Breast epithelium (tissue), 4 donors: ENCODE data around the gene HMCN2. TPM values are rescaled to one million over a fixed set of nuclear protein-coding genes. Genes with fewer than 3 reads are reported as not detected.

Experiments used
- DNase-seq, 2 donors: peaks; one replicate each; pipeline ENCODE4 v3.0.0-alpha.2; 2019; ENCODE audit warnings: low spot score in 2 of 2
- H3K27ac ChIP-seq, 2 donors: fragments of 200-600 bp; sonication (generic) in 1 of 2; one replicate each; pipeline ENCODE4 v1.5.1; 2016 to 2019; ENCODE audit warnings: mild to moderate bottlenecking in 1 of 2
- H3K27me3 ChIP-seq, 2 donors: fragments of 200-600 bp; sonication (generic) in 1 of 2; one replicate each; pipeline versions ENCODE4 v1.5.1 to v1.6.0; 2017 to 2019; ENCODE audit warnings: control low read depth in 1 of 2, mild to moderate bottlenecking in 1 of 2
- H3K36me3 ChIP-seq: fragments of 200-600 bp; one replicate; pipeline ENCODE4 v1.5.1; 2019
- H3K4me1 ChIP-seq, 2 donors: fragments of 200-600 bp; sonication (generic); one replicate each; pipeline ENCODE4 v1.5.1; 2016 to 2019; ENCODE audit warnings: control low read depth in 1 of 2
- H3K4me3 ChIP-seq, 3 donors: fragments of 200-600 bp; sonication (generic); 1 replicate in 2 of 3; 2 replicates in 1 of 3; pipeline ENCODE4 v1.5.1; 2016 to 2019; ENCODE audit warnings: mild to moderate bottlenecking in 3 of 3, moderate library complexity in 2 of 3
- H3K9me3 ChIP-seq, 2 donors: fragments of 200-600 bp; sonication (generic) in 1 of 2; one replicate each; pipeline ENCODE4 v1.5.1; 2016 to 2019; ENCODE audit warnings: control low read depth in 1 of 2
- POLR2A ChIP-seq: fragments of 450-650 bp; IDR thresholded peaks from one replicate; pipeline ENCODE4 v1.6.1; 2016; ENCODE audit warnings: antibody characterized with exemption, mild to moderate bottlenecking, moderate library complexity
- POLR2AphosphoS5 ChIP-seq, 3 donors: sonication (generic); formaldehyde crosslinking; IDR thresholded peaks; one replicate each; pipeline ENCODE4 v1.6.1; 2017; ENCODE audit warnings: antibody characterized with exemption in 3 of 3
- intact Hi-C: fragments of 100-400 bp; cut with DNase I; formaldehyde crosslinking; loops from one replicate; pipeline ENCODE4 v1.15.1; 2023; ENCODE audit warnings: low total_unique reads
- total RNA-seq, 3 donors: library from RNA; depleted of rRNA; stranded (reverse); fragments of >200 nt; gene quantifications; one replicate each; pipeline ENCODE4 v1.1.0, GENCODE V29; 2016
- TF ChIP-seq, protein P1 (sequence below), 3 donors: fragments of 450-650 bp; IDR thresholded peaks; one replicate each; pipeline ENCODE4 v1.5.1; 2016 to 2017; ENCODE audit warnings: antibody characterized with exemption in 3 of 3, mild to moderate bottlenecking in 3 of 3, moderate library complexity in 3 of 3

The HMCN2 gene
- total RNA-seq, 3 donors from 2014 or later, result 0.29 to 3.8 (median 0.98) TPM

DNA sequence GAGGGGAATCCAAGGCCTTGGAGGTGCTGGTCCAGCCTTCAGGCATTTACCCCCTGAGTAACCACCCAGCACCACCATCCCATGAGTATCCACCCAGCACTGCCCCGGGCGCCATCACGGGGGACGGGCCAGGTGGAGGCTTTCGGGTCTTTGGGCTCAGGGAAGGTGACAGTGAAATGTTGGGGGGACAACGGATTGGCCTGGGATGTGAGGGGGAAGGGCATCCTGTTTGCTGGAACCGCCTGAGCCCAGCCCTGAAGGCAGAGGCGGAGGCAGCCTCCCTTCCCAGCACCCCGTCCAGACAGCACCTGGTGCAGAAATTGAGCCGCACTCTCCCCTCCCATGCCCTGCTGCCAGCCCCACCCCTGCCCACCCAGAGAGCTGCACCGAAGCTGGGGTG, 196.2 kb downstream of the HMCN2 start:
- no peak for DNase-seq
- Histone ChIP-seq H3K9me3 (no peaks in the 10 kb centered on the region), H3K27me3 (no peaks in the 10 kb centered on the region), H3K27ac (no peak overlapping the region), H3K36me3 (no peaks in the 10 kb centered on the region), H3K4me1 (no peaks in the 10 kb centered on the region), H3K4me3 (no peak overlapping the region)
- no peak for TF ChIP-seq POLR2AphosphoS5 (IDR thresholded peaks at IDR 0.05)
- TF ChIP-seq, protein P1, sequence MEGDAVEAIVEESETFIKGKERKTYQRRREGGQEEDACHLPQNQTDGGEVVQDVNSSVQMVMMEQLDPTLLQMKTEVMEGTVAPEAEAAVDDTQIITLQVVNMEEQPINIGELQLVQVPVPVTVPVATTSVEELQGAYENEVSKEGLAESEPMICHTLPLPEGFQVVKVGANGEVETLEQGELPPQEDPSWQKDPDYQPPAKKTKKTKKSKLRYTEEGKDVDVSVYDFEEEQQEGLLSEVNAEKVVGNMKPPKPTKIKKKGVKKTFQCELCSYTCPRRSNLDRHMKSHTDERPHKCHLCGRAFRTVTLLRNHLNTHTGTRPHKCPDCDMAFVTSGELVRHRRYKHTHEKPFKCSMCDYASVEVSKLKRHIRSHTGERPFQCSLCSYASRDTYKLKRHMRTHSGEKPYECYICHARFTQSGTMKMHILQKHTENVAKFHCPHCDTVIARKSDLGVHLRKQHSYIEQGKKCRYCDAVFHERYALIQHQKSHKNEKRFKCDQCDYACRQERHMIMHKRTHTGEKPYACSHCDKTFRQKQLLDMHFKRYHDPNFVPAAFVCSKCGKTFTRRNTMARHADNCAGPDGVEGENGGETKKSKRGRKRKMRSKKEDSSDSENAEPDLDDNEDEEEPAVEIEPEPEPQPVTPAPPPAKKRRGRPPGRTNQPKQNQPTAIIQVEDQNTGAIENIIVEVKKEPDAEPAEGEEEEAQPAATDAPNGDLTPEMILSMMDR (IDR thresholded peaks at IDR 0.05), result no peak
- no peak for TF ChIP-seq POLR2A
- intact Hi-C loops, result no loop called here

DNA sequence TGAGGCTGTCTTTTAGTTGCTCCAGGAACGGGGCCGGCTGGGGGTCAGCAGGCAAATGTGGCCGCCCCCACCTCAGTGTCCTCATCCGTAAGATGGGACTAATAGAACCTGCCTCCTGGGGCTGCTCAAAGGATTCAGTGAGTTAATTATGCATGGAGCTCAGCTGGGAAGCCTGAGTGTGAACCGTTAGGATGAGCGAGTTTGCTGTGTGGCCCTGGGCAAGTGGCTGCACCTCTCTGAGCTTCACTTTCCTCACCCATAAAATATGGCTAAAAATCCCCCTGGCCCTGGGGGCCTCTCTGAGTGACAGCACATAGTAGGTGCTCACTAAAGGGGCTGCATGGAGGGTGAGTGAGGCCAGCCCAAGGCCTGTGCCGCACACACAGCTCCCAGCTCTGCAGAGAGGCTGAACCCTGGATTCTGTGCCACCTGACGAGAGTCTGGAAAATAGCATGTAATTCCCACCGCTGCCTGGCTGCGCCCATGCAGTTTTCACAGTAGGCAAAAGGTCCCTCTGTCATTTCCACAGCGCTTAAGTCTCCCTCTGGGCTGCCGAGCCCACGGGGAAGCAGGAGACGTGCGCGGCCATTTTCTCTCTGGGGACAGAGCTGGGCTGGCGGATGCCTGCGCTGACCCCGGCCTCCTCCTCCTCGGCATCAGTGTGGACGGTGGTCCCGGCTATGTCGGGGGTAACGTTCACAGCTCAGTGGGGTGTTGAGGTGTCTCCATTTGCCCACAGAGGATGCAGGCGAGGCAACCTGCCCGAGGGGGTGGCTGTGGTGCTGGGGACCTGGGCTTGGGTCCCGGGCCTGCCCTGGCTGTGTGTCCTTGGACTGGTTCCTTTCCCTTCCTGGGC, 197.4 kb downstream of the HMCN2 start:
- no peak for TF ChIP-seq POLR2AphosphoS5 (IDR thresholded peaks at IDR 0.05)
- no peak for TF ChIP-seq POLR2A
- TF ChIP-seq, protein P1 (IDR thresholded peaks at IDR 0.05), result no peak
- Histone ChIP-seq H3K36me3 (no peaks in the 10 kb centered on the region), H3K4me3 (no peak overlapping the region), H3K27ac (no peak overlapping the region), H3K4me1 (no peaks in the 10 kb centered on the region), H3K9me3 (no peaks in the 10 kb centered on the region), H3K27me3 (no peaks in the 10 kb centered on the region)
- intact Hi-C loops, result no loop called here
- DNase-seq, result no peak

DNA sequence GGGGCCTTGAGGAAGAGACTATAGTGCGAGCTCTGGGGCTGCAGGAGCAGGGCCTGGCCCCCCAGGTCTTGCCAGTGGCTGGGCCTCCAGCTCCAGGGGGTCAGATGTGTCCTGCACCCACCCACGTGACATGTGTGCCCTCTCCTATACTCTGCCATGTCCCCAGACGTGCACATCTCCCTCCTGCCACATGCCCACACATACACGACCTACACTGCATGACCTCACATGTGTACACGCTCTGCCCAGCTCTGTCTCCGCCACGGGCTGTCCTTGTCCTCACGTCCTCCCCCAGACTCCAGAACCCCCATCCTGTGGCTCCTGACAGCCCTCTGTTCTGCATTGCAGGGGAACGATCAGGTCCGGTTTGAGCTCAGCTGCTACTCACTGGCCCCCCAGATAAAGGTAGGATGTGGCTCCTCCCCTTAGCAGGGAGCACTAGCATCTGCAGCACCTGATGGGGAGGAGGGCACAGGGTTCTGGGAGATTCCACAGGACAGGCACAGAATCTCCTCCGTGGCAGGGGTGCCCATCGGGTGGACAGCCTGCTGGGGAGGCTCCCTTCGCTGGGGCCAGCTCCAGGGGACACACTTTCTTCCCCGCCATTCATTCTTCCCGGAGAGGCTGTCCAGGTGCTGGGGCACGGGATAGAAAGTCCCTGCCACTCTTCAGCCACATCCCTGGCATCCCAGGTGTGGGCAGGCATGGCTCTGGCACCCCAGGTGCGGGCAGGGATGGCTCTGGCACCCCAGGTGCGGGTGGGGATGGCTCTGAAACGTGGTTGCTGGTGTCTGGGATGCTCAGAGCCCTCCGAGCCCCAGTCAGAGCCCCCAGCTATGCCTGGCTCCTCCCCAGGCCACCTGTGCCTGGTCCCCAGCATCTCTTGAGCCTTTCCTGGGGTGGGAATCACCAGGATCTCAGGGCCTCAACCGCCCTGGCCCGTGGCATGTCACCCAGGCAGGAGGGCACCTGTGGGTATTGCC, 198.5 kb downstream of the HMCN2 start:
- TF ChIP-seq POLR2AphosphoS5 (IDR thresholded peaks at IDR 0.05), result no peak
- TF ChIP-seq POLR2A, result no peak
- TF ChIP-seq, protein P1 (IDR thresholded peaks at IDR 0.05), result no peak
- Histone ChIP-seq H3K36me3 (no peaks in the 10 kb centered on the region), H3K4me1 (no peaks in the 10 kb centered on the region), H3K4me3 (no peak overlapping the region), H3K27ac (no peak overlapping the region), H3K9me3 (no peaks in the 10 kb centered on the region), H3K27me3 (no peaks in the 10 kb centered on the region)
- DNase-seq, result no peak
- intact Hi-C loops, result no loop called here

DNA sequence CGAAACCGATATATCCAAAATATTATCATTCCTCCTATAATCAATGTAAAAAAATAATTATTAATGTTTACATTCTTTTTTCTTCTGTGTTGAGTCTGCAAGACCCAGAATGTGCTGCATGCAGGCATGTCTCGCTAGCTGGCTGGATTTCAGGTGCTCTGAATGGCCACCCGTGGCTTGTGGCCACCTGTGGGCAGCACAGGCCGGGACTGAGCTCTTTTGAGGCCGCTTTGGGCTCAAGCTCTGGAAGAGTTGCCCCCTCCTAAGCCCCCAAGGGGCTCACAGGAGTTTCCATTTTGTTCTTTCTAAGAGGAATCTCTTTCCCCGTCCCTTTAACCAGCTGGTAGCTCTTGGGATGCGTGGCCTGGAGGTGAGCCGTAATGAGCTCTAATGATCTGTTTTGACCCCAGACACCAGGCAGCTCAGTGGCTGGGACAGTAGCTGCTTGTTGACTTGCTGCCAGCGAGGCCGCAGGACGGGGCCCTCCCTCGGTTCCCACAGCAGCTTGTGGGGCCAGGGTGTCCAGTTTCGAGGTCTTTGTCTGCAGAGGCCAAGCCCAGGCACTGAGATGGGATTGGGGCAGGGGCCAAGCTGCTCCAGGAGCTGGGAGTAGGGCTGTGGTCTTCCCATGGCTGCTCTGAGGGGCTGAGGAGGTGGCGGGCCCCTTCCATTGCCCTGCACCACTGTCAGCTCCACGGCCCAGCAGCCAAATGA, 200.0 kb downstream of the HMCN2 start:
- no peaks in the 10 kb centered on the region for H3K36me3 ChIP-seq
- no peak for TF ChIP-seq POLR2AphosphoS5 (IDR thresholded peaks at IDR 0.05)
- TF ChIP-seq, protein P1 (IDR thresholded peaks at IDR 0.05), result no peak
- no peak for TF ChIP-seq POLR2A
- H3K27ac ChIP-seq, result no peak overlapping the region
- H3K4me1 ChIP-seq, result no peaks in the 10 kb centered on the region
- H3K27me3 ChIP-seq, result no peaks in the 10 kb centered on the region
- no peak overlapping the region for H3K4me3 ChIP-seq
- DNase-seq, result no peak
- intact Hi-C loops, result no loop called here
- no peaks in the 10 kb centered on the region for H3K9me3 ChIP-seq
